HG02884 (cell line): ENCODE data around the gene ZBTB40.

Source experiments
- ATAC-seq: cut with Tn5 transposase; IDR thresholded peaks from one replicate; pipeline ENCODE4 v1.9.1; 2021; ENCODE audit warnings: mild to moderate bottlenecking, moderate library complexity; ENCODE audit not compliant: unreplicated experiment

The ZBTB40 gene

GRCh38 chr1:22578732-22579361 lies 127.2 kb downstream of the ZBTB40 start:
- no peak for ATAC-seq

- no peak for ATAC-seq
Measured at GRCh38 chr1:22579541-22580155, 128.0 kb downstream of the ZBTB40 start.
